Activated naive CD4-positive, alpha-beta T cell treated with anti-CD3 and anti-CD28 coated beads, Interleukin-2, amount 50 U/mL, for 72 hours (primary cell): ENCODE measurements around the gene WDR86. TPM values are rescaled to one million over a fixed set of nuclear protein-coding genes. Genes with fewer than 3 reads are reported as not detected.

Source experiments
- ATAC-seq, 2 donors: fragments of 150-1000 bp; cut with Tn5 transposase; 2 replicates each; pipeline ENCODE4 v1.10.0; 2021; ENCODE audit warnings: mild to moderate bottlenecking in 2 of 2, moderate library complexity in 2 of 2
- DNase-seq, 2 donors: peaks; one replicate each; pipeline ENCODE4 v3.0.0; 2021 to 2022; ENCODE audit warnings: low spot score in 2 of 2
- H3K27ac Mint-ChIP-seq, 2 donors: one replicate each; pipeline ENCODE4 v1.8.0; 2022; ENCODE audit warnings: mild to moderate bottlenecking in 2 of 2, mixed read lengths in 2 of 2
- H3K36me3 Mint-ChIP-seq, 2 donors: one replicate each; pipeline ENCODE4 v1.8.0; 2022; ENCODE audit warnings: mixed read lengths in 2 of 2
- H3K9me3 Mint-ChIP-seq, 2 donors: one replicate each; pipeline ENCODE4 v1.8.0; 2022; ENCODE audit warnings: mixed read lengths in 2 of 2
- total RNA-seq, 2 donors: library from RNA; stranded (reverse); gene quantifications; one replicate each; pipeline ENCODE4 v1.2.3, GENCODE V29; 2022

The WDR86 gene
- total RNA-seq, 2 donors from 2014 or later: not detected

- ATAC-seq (no peak), DNase-seq (peak in 1 of 2 donors; percentile 40)
- Mint-ChIP-seq H3K27ac (peak overlapping the region; percentile 7 to 81), H3K9me3 (no peaks in the 10 kb centered on the region), H3K36me3 (no peaks in the 10 kb centered on the region)
These were observed 37.1 kb downstream of the WDR86 start for GRCh38 chr7:151372612-151373265.

GRCh38 chr7:151371266-151371665 is 38.6 kb downstream of the WDR86 start:
- no peak for ATAC-seq
- Mint-ChIP-seq H3K27ac (no peak overlapping the region), H3K9me3 (no peaks in the 10 kb centered on the region), H3K36me3 (no peaks in the 10 kb centered on the region)
- DNase-seq: no peak

GRCh38 chr7:151368136-151368571 is 41.7 kb downstream of the WDR86 start:
- Mint-ChIP-seq H3K36me3 (no peaks in the 10 kb centered on the region), H3K27ac (no peak overlapping the region), H3K9me3 (no peaks in the 10 kb centered on the region)
- peak; percentile 99 for ATAC-seq
- DNase-seq: peak; percentile 80 to 82

- no peak for ATAC-seq
- H3K9me3 Mint-ChIP-seq: no peaks in the 10 kb centered on the region
- no peaks in the 10 kb centered on the region for H3K36me3 Mint-ChIP-seq
- no peak overlapping the region for H3K27ac Mint-ChIP-seq
- no peak for DNase-seq
These were observed 42.6 kb downstream of the WDR86 start for GRCh38 chr7:151367284-151367683.

- ATAC-seq (no peak), DNase-seq (no peak)
- no peak overlapping the region for H3K27ac Mint-ChIP-seq
- H3K36me3 Mint-ChIP-seq: no peaks in the 10 kb centered on the region
- H3K9me3 Mint-ChIP-seq: no peaks in the 10 kb centered on the region
These were observed 43.0 kb downstream of the WDR86 start for GRCh38 chr7:151366880-151367222.

DNA sequence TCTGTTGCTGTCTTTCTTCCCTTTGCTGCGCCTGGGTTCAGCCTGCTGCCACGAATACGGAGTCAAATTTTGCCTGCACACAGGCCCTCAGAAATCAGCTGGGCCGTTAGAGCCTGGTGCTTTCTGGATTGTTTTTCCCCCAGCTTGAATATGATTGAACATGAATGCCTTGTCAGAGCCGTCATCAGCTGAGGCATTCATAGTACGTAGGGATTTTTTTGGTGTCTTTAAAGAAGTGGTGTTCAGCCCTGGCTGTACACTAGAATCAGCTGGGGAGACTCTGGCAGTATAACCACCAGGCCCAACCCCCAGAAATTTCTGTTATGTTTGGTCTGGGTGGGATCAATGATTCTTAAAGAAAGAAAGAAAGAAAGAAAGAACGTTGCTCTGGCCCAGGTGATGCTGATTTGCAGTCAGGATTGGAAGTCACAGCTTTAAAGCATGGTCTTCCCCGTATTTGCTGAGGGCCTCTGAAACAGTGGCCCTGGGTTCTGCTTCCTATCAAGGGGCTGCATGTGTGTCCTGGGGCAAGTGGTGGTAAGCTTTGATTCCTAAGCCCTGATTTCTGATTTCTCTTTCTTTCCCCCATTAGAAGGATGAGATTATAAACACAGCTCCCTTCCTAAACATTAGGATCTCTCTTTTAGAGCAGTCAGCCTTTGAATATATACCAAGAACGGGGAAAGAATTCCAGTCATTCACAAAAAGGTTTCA is 43.5 kb downstream of the WDR86 start:
- Mint-ChIP-seq H3K36me3 (peaks cover 0 to 2% of the 10 kb centered on the region in 2 donors), H3K27ac (no peak overlapping the region), H3K9me3 (no peaks in the 10 kb centered on the region)
- ATAC-seq: no peak
- DNase-seq: no peak

DNA sequence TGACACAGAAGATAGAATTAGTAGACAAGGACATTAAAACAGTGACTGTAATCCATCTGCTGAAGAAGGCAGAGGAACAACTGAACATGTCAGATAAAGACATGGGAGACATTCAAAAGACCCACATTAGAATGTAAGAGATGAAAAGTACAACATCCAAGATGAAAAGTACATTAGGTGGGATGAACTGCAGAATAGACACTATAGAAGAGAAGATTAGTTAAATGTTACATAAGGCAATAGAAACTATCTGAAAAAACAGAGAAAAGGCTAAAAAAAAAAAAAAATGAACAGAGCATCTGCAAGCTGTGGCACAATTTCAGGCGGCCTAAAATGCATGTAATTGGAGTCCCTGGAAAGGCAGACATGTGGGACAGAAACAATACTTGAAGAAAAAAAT is 46.7 kb downstream of the WDR86 start:
- no peak for ATAC-seq
- Mint-ChIP-seq H3K36me3 (peaks cover 7 to 14% of the 10 kb centered on the region in 2 donors), H3K27ac (no peak overlapping the region), H3K9me3 (no peaks in the 10 kb centered on the region)
- no peak for DNase-seq

DNA sequence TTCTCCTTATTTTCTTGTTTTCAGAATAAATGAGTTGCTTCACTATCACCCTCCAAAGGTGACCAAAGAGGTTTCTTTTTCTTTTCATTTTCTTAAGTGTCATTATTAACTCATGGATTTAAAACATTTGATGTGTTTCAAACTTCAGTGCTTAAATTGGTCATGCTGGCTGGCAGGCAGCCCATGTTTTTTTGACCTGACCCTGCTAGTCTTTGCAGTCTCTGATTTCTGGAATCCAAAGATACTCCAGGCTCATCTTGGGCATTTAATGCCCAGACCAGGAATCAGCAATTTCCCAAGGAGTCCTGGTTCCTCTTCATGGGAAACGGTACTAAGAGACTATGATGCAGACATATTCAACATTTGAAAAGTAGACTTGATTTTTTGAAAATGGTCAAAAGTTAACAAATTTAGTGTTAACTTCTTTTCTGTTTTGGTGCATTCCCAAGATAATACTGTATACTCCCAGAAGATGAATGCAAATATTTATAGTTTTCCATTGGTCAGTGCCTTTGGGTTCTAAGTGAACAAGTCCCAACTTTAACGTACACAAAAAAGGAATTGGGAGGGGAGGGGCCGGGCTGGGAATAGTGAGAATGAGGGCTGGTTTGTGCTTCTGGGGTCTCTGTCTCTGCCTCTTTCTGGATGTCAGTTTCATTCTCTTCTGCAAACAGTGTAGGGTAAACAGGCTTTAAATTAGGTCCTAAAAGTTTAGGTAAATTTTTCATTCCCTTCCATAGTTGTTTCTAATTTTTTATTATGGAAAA is 48.5 kb downstream of the WDR86 start:
- ATAC-seq (no peak), DNase-seq (no peak)
- peaks cover 9 to 16% of the 10 kb centered on the region in 2 donors for H3K36me3 Mint-ChIP-seq
- H3K9me3 Mint-ChIP-seq: no peaks in the 10 kb centered on the region
- H3K27ac Mint-ChIP-seq: no peak overlapping the region

GRCh38 chr7:151352512-151352911 is 57.3 kb downstream of the WDR86 start:
- DNase-seq (no peak), ATAC-seq (no peak)
- no peaks in the 10 kb centered on the region for H3K9me3 Mint-ChIP-seq
- peak overlapping the region; percentile 77 to 93 for H3K27ac Mint-ChIP-seq
- H3K36me3 Mint-ChIP-seq: peaks cover 7 to 10% of the 10 kb centered on the region in 2 donors

DNA sequence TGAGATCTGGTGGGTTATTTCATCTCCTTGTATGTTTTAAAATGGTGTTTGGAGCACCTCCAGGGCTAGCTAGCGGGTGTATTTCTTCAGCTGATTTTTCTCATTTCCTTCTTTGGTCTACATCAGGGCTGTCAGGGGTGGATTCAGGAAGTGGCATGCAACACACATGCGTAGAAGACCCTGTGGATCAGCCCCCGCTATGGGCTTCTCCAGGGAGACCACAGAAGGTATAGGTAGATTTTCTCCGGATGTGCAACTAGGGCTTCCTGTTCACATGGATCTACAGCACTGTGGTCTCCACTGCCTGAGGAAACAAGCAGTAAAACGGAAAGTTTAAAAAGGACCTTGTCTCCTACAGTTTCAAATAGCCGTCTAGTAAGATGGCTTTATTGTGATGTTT is 57.9 kb downstream of the WDR86 start:
- ATAC-seq (peak; percentile 51 to 54), DNase-seq (peak in 1 of 2 donors; percentile 48)
- no peaks in the 10 kb centered on the region for H3K9me3 Mint-ChIP-seq
- peaks cover 7 to 10% of the 10 kb centered on the region in 2 donors for H3K36me3 Mint-ChIP-seq
- H3K27ac Mint-ChIP-seq: peak overlapping the region; percentile 77 to 93

GRCh38 chr7:151351027-151351426 is 58.8 kb downstream of the WDR86 start:
- ATAC-seq (peak in 1 of 2 donors; percentile 46), DNase-seq (peak in 1 of 2 donors; percentile 65)
- Mint-ChIP-seq H3K9me3 (no peaks in the 10 kb centered on the region), H3K27ac (peak overlapping the region; percentile 77 to 93), H3K36me3 (peaks cover 13 to 14% of the 10 kb centered on the region in 2 donors)

- no peak for DNase-seq
- ATAC-seq: peak; percentile 45 to 56
- H3K9me3 Mint-ChIP-seq: no peaks in the 10 kb centered on the region
- peak overlapping the region; percentile 93 to 99 for H3K27ac Mint-ChIP-seq
- peaks cover 13 to 15% of the 10 kb centered on the region in 2 donors for H3K36me3 Mint-ChIP-seq
These were observed 60.4 kb downstream of the WDR86 start for GRCh38 chr7:151349507-151349853.

DNA sequence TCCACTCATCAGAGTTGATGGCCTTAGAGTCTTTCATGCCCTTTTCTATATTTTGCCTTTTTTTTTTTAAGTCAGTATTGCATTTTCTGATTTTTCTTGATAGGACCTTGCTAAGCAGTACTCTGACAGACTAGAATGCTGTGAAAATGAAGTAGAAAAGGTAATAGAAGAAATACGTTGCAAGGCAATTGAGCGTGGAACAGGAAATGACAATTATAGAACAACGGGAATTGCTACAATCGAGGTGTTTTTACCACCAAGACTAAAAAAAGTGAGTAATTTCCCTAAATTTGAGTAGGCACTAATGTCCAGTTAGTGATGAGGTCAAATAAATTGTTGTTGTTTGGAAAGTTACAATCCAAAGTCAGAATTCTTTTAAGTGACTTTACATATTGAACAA is 60.9 kb downstream of the WDR86 start:
- ATAC-seq: no peak
- no peak for DNase-seq
- Mint-ChIP-seq H3K27ac (peak overlapping the region; percentile 93 to 99), H3K9me3 (no peaks in the 10 kb centered on the region), H3K36me3 (peaks cover 13 to 15% of the 10 kb centered on the region in 2 donors)

- ATAC-seq: no peak
- H3K36me3 Mint-ChIP-seq: peaks cover 13 to 15% of the 10 kb centered on the region in 2 donors
- H3K27ac Mint-ChIP-seq: no peak overlapping the region
- no peak for DNase-seq
- no peaks in the 10 kb centered on the region for H3K9me3 Mint-ChIP-seq
These were observed 62.6 kb downstream of the WDR86 start for GRCh38 chr7:151347200-151347599.

DNA sequence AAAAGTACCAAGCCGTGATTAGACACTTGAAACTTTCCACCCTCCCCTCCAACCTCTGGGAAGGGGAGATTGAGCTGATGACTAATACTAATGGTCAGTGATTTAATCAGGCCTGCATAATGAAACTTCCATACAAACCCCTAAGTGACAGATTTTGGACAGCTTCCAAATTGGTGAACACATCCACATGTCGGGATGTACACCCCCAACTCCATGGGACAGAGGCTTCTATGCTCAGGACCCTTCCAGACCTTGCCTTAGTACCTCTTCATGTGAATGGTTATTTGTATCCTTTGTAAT is 63.4 kb downstream of the WDR86 start:
- ATAC-seq (no peak), DNase-seq (no peak)
- Mint-ChIP-seq H3K9me3 (no peaks in the 10 kb centered on the region), H3K27ac (no peak overlapping the region), H3K36me3 (peaks cover 13 to 15% of the 10 kb centered on the region in 2 donors)

GRCh38 chr7:151345576-151346469 is 64.0 kb downstream of the WDR86 start:
- ATAC-seq (no peak), DNase-seq (no peak)
- peak overlapping the region; percentile 15 to 69 for H3K27ac Mint-ChIP-seq
- no peaks in the 10 kb centered on the region for H3K9me3 Mint-ChIP-seq
- peaks cover 13 to 15% of the 10 kb centered on the region in 2 donors for H3K36me3 Mint-ChIP-seq
